Right hindlimb (tissue), 1 donor: ENCODE results near the gene GP9.
"Not testable (repeated sequence)": the region's sequence is repeated elsewhere in the genome, so short reads cannot be mapped to it uniquely, and the experiment has no call there.

Experiments used
- DNase-seq: peaks from one replicate; pipeline ENCODE4 v3.0.0-alpha.2; 2018

Gene GP9

GRCh38 chr3:129081503-129081902 lies 20.9 kb downstream of the GP9 start:
- no peak for DNase-seq

- DNase-seq: no peak
Observed at GRCh38 chr3:129082026-129082425, 21.4 kb downstream of the GP9 start.

- DNase-seq: no peak
Observed at GRCh38 chr3:129084501-129084900, 23.9 kb downstream of the GP9 start.

- DNase-seq: no peak
Observed at GRCh38 chr3:129085165-129085715, 24.7 kb downstream of the GP9 start.

- no peak for DNase-seq
Observed at GRCh38 chr3:129085818-129086217, 25.2 kb downstream of the GP9 start.

- DNase-seq: peak; percentile 68
Observed at GRCh38 chr3:129087138-129087702, 26.6 kb downstream of the GP9 start.

GRCh38 chr3:129087904-129088303 lies 27.3 kb downstream of the GP9 start:
- peak; percentile 65 for DNase-seq

GRCh38 chr3:129088312-129088711 lies 27.7 kb downstream of the GP9 start:
- not testable (repeated sequence) for DNase-seq

GRCh38 chr3:129095285-129095684 lies 34.7 kb downstream of the GP9 start:
- no peak for DNase-seq

- DNase-seq: no peak
Observed at GRCh38 chr3:129100274-129100673, 39.7 kb downstream of the GP9 start.

GRCh38 chr3:129101370-129102138 lies 41.0 kb downstream of the GP9 start:
- DNase-seq: no peak

GRCh38 chr3:129103296-129103695 lies 42.7 kb downstream of the GP9 start:
- no peak for DNase-seq

- no peak for DNase-seq
Observed at GRCh38 chr3:129104051-129104450, 43.5 kb downstream of the GP9 start.

GRCh38 chr3:129104498-129105079 lies 44.0 kb downstream of the GP9 start:
- DNase-seq: no peak

- DNase-seq: no peak
Observed at GRCh38 chr3:129105862-129106261, 45.3 kb downstream of the GP9 start.

- no peak for DNase-seq
Observed at GRCh38 chr3:129106320-129106719, 45.7 kb downstream of the GP9 start.

GRCh38 chr3:129106866-129107565 lies 46.4 kb downstream of the GP9 start:
- DNase-seq: no peak

GRCh38 chr3:129107793-129108192 lies 47.2 kb downstream of the GP9 start:
- DNase-seq: no peak

GRCh38 chr3:129111076-129111780 lies 50.6 kb downstream of the GP9 start:
- DNase-seq: not testable (repeated sequence)
